Measurements from ENCODE around the gene SLC39A2.
A peak's percentile ranks its signal among the peaks of the same experiment; 100 is the strongest.

SLC39A2 gene

GRCh38 chr14:21023817-21024584, 24.9 kb downstream of the SLC39A2 start (continued):
- TF ChIP-seq, protein P1, sequence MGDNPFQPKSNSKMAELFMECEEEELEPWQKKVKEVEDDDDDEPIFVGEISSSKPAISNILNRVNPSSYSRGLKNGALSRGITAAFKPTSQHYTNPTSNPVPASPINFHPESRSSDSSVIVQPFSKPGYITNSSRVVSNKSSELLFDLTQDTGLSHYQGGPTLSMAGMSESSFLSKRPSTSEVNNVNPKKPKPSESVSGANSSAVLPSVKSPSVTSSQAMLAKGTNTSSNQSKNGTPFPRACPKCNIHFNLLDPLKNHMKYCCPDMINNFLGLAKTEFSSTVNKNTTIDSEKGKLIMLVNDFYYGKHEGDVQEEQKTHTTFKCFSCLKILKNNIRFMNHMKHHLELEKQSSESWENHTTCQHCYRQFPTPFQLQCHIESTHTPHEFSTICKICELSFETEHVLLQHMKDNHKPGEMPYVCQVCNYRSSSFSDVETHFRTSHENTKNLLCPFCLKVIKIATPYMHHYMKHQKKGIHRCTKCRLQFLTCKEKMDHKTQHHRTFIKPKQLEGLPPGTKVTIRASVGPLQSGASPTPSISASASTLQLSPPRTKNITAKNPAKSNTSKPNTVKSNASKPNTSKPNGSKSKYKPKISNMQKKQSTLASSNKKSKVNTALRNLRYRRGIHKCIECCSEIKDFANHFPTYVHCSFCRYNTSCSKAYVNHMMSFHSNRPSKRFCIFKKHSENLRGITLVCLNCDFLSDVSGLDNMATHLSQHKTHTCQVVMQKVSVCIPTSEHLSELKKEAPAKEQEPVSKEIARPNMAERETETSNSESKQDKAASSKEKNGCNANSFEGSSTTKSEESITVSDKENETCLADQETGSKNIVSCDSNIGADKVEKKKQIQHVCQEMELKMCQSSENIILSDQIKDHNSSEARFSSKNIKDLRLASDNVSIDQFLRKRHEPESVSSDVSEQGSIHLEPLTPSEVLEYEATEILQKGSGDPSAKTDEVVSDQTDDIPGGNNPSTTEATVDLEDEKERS (tag by site-specific recombination; IDR thresholded peaks at IDR 0.05): no peak
- TF ChIP-seq SP2 (tag by site-specific recombination; IDR thresholded peaks at IDR 0.05) (no peak), ZBTB44 (tag by site-specific recombination; IDR thresholded peaks at IDR 0.05) (no peak), ZBTB7A (tag by site-specific recombination; IDR thresholded peaks at IDR 0.05; ENCODE audit: low read depth) (no peak)
- TF ChIP-seq, protein P2, sequence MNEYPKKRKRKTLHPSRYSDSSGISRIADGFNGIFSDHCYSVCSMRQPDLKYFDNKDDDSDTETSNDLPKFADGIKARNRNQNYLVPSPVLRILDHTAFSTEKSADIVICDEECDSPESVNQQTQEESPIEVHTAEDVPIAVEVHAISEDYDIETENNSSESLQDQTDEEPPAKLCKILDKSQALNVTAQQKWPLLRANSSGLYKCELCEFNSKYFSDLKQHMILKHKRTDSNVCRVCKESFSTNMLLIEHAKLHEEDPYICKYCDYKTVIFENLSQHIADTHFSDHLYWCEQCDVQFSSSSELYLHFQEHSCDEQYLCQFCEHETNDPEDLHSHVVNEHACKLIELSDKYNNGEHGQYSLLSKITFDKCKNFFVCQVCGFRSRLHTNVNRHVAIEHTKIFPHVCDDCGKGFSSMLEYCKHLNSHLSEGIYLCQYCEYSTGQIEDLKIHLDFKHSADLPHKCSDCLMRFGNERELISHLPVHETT (tag by site-specific recombination; IDR thresholded peaks at IDR 0.05): no peak

DNA sequence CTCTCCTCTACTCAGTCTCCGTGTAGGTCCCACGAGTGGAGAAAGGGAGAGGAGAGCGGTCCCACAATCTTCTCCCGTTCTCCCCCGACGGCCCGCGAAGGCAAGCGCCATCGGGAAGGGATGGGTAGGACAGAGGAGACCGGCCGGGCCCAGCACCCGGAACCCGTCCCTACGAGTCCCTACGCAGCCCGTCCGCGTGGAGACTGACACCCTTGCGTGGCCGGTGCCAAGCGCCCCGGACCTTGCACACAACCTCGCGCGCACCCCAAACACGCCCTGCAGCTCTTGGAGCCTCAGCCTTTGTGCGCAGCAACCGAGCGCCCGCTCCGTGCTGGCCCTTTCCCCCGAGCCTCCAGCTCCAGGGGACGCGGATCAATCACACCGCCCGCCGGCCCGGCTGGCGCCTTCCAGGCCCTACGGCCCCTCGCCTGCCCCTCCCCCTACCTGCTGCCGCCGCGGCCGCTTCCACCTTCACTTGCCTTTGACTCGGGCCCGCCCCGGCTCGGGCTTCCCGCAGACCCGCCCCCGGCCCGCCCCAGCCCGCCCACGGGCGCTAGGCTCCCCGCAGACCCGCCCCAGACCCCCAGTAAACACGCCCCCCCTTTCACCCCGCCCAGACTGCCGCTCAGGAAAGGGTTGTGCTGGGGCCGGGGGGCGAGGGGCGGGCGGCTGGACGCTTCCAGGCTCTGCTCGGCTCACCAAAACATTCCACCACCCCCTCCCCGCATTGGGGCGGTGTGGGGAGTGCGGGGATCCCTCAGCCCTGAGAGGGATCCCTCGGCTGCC, 25.7 kb downstream of the SLC39A2 start, which contains the start of gene NDRG2:
Gene NDRG2 (minus strand): TSS at position 477 of the 786 bp plus-strand sequence. CDS start 1,746 bp downstream, outside the sequence.
- Histone ChIP-seq H3K4me3 (ENCODE audit: low read depth, low read length) (peak within 1 kb of the TSS; percentile 69), H3K9me3 (ENCODE audit: control insufficient read depth, insufficient read depth, low read depth, low read length) (no peaks in the 10 kb centered on the region), H3K4me1 (ENCODE audit: control insufficient read depth, insufficient read depth, low read length) (peaks cover 10% of the 10 kb centered on the region; the same call in 1 of the 2 replicates), H3K36me3 (ENCODE audit: control insufficient read depth in 2 of 2, insufficient read depth in 1 of 2, low read length in 2 of 2) (peaks cover 0 to 22% of the 10 kb centered on the region in 2 experiments; a peak in 2 of 3 replicates), H3K27ac (ENCODE audit: extremely low read depth, low read depth, low read length) (peak within 1 kb of the TSS; percentile 74; the same call in 1 of the 2 replicates)
- ChIA-PET POLR2A (interaction anchor here (0.7 to 1.0 kb wide), 2 partner anchors 10 to 47 kb away, joined by 3 to 5 read pairs; no protein-coding TSS in a partner anchor), CTCF (interaction anchor here (1.7 kb wide), 1 partner anchor 13 kb away, joined by 4 read pairs; no protein-coding TSS in a partner anchor)
- TF ChIP-seq, protein P3, sequence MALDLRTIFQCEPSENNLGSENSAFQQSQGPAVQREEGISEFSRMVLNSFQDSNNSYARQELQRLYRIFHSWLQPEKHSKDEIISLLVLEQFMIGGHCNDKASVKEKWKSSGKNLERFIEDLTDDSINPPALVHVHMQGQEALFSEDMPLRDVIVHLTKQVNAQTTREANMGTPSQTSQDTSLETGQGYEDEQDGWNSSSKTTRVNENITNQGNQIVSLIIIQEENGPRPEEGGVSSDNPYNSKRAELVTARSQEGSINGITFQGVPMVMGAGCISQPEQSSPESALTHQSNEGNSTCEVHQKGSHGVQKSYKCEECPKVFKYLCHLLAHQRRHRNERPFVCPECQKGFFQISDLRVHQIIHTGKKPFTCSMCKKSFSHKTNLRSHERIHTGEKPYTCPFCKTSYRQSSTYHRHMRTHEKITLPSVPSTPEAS (tag by site-specific recombination; IDR thresholded peaks at IDR 0.05): 0 out of 2 replicates have a peak, but pooled peaks have one; percentile 10
- TF ChIP-seq TCF7L2 (IDR thresholded peaks at IDR 0.05; ENCODE audit: borderline replicate concordance, low read depth, low read length) (peak; percentile 89), ZXDB (tag by site-specific recombination; IDR thresholded peaks at IDR 0.05) (peak; percentile 69; the same call in 1 of the 2 replicates), ZNF747 (tag by site-specific recombination; IDR thresholded peaks at IDR 0.05) (no peak), PATZ1 (tag by site-specific recombination; IDR thresholded peaks at IDR 0.05) (peak; percentile 37; the same call in 1 of the 2 replicates), PRDM1 (tag by site-specific recombination; IDR thresholded peaks at IDR 0.05) (no peak), ZBTB8A (tag by site-specific recombination; IDR thresholded peaks at IDR 0.05) (peak; percentile 89)
- TF ChIP-seq, protein P4, sequence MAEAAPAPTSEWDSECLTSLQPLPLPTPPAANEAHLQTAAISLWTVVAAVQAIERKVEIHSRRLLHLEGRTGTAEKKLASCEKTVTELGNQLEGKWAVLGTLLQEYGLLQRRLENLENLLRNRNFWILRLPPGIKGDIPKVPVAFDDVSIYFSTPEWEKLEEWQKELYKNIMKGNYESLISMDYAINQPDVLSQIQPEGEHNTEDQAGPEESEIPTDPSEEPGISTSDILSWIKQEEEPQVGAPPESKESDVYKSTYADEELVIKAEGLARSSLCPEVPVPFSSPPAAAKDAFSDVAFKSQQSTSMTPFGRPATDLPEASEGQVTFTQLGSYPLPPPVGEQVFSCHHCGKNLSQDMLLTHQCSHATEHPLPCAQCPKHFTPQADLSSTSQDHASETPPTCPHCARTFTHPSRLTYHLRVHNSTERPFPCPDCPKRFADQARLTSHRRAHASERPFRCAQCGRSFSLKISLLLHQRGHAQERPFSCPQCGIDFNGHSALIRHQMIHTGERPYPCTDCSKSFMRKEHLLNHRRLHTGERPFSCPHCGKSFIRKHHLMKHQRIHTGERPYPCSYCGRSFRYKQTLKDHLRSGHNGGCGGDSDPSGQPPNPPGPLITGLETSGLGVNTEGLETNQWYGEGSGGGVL (tag by site-specific recombination; IDR thresholded peaks at IDR 0.05): 0 out of 2 replicates have a peak, but pooled peaks have one; percentile 30
- TF ChIP-seq, protein P5, sequence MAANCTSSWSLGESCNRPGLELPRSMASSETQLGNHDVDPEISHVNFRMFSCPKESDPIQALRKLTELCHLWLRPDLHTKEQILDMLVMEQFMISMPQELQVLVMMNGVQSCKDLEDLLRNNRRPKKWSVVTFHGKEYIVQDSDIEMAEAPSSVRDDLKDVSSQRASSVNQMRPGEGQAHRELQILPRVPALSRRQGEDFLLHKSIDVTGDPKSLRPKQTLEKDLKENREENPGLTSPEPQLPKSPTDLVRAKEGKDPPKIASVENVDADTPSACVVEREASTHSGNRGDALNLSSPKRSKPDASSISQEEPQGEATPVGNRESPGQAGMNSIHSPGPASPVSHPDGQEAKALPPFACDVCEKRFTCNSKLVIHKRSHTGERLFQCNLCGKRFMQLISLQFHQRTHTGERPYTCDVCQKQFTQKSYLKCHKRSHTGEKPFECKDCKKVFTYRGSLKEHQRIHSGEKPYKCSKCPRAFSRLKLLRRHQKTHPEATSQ (tag by site-specific recombination; IDR thresholded peaks at IDR 0.05): peak; percentile 69; the same call in 1 of the 2 replicates
